Loucy (cell line): ENCODE results near the gene ATRIP.
A peak's percentile ranks its signal among the peaks of the same experiment; 100 is the strongest.

Experiments
- H2AFZ ChIP-seq: fragments of 200-600 bp; sonication (generic); 2 replicates; pipeline ENCODE4 v1.6.0; 2016; ENCODE audit warnings: antibody characterized with exemption, mild to moderate bottlenecking, low read length, moderate library complexity
- H3F3A ChIP-seq: fragments of 200-600 bp; 2 replicates; pipeline ENCODE4 v1.6.0; 2016; ENCODE audit warnings: antibody characterized with exemption, low read depth, mild to moderate bottlenecking
- H3K27me3 ChIP-seq: fragments of 200-600 bp; sonication (generic); 2 replicates; pipeline ENCODE4 v1.6.1; 2014; ENCODE audit warnings: low read length, mild to moderate bottlenecking; ENCODE audit not compliant: insufficient read depth, poor library complexity, severe bottlenecking
- H3K36me3 ChIP-seq: fragments of 200-600 bp; sonication (generic); 2 replicates; pipeline ENCODE4 v1.6.1; 2016; ENCODE audit warnings: low read length; ENCODE audit not compliant: insufficient read depth
- H3K4me1 ChIP-seq: fragments of 200-600 bp; sonication (generic); 2 replicates; pipeline ENCODE4 v1.5.1; 2014; ENCODE audit warnings: low read length, mild to moderate bottlenecking; ENCODE audit not compliant: insufficient read depth, poor library complexity, severe bottlenecking
- H3K4me2 ChIP-seq: fragments of 200-600 bp; sonication (generic); 2 replicates; pipeline ENCODE4 v1.6.0; 2014; ENCODE audit warnings: antibody characterized with exemption, low read length, low read depth, mild to moderate bottlenecking; ENCODE audit not compliant: poor library complexity, severe bottlenecking
- H3K4me3 ChIP-seq: fragments of 200-600 bp; sonication (generic); 2 replicates; pipeline ENCODE4 v1.5.1; 2014; ENCODE audit warnings: low read length, mild to moderate bottlenecking, mixed read lengths; ENCODE audit not compliant: poor library complexity, severe bottlenecking
- H3K79me2 ChIP-seq: fragments of 200-600 bp; sonication (generic); 2 replicates; pipeline ENCODE4 v1.6.1; 2014; ENCODE audit warnings: low read length; ENCODE audit not compliant: insufficient read depth
- H3K9ac ChIP-seq: fragments of 200-600 bp; sonication (generic); 2 replicates; pipeline ENCODE4 v1.6.0; 2014; ENCODE audit warnings: mild to moderate bottlenecking, low read depth, low read length, moderate library complexity; ENCODE audit not compliant: poor library complexity, severe bottlenecking
- H3K9me2 ChIP-seq: fragments of 200-600 bp; sonication (generic); replicated peaks from 2 replicates; pipeline ENCODE4 v1.6.1; 2016; ENCODE audit warnings: low read depth, low read length, mixed read lengths
- H3K9me3 ChIP-seq: fragments of 200-600 bp; sonication (generic); 2 replicates; pipeline ENCODE4 v1.6.1; 2014; ENCODE audit warnings: mild to moderate bottlenecking, antibody characterized with exemption, low read length, low read depth; ENCODE audit not compliant: insufficient read depth
- H4K20me1 ChIP-seq: fragments of 200-600 bp; sonication (generic); 2 replicates; pipeline ENCODE4 v1.6.0; 2014; ENCODE audit warnings: antibody characterized with exemption, low read length, mild to moderate bottlenecking; ENCODE audit not compliant: insufficient read depth, poor library complexity, severe bottlenecking
- EZH2phosphoT487 ChIP-seq: fragments of 200-600 bp; IDR thresholded peaks from 2 replicates; pipeline ENCODE4 v1.6.1; 2018; ENCODE audit warnings: antibody characterized with exemption, mild to moderate bottlenecking, moderate library complexity, borderline replicate concordance
- TF ChIP-seq, protein P1 (sequence below): fragments of 200-600 bp; sonication (generic); conservative IDR thresholded peaks from 2 replicates; pipeline ENCODE4 v1.5.1; 2014; ENCODE audit warnings: mild to moderate bottlenecking, antibody characterized with exemption, low read length

ATRIP gene

GRCh38 chr3:48427630-48427962, 18.9 kb upstream of the ATRIP start:
- no peak for TF ChIP-seq EZH2phosphoT487
- TF ChIP-seq, protein P1, sequence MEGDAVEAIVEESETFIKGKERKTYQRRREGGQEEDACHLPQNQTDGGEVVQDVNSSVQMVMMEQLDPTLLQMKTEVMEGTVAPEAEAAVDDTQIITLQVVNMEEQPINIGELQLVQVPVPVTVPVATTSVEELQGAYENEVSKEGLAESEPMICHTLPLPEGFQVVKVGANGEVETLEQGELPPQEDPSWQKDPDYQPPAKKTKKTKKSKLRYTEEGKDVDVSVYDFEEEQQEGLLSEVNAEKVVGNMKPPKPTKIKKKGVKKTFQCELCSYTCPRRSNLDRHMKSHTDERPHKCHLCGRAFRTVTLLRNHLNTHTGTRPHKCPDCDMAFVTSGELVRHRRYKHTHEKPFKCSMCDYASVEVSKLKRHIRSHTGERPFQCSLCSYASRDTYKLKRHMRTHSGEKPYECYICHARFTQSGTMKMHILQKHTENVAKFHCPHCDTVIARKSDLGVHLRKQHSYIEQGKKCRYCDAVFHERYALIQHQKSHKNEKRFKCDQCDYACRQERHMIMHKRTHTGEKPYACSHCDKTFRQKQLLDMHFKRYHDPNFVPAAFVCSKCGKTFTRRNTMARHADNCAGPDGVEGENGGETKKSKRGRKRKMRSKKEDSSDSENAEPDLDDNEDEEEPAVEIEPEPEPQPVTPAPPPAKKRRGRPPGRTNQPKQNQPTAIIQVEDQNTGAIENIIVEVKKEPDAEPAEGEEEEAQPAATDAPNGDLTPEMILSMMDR: no peak
- Histone ChIP-seq H3K9ac (peak overlapping the region; percentile 82), H3K79me2 (peaks cover 71% of the 10 kb centered on the region), H3K36me3 (peaks cover 4% of the 10 kb centered on the region; the same call in 1 of the 2 replicates), H3K9me3 (no peaks in the 10 kb centered on the region), H2AFZ (no peak overlapping the region), H3K4me3 (peak overlapping the region; percentile 78), H3K9me2 (no peaks in the 10 kb centered on the region), H3K4me2 (peak overlapping the region; percentile 96), H3K4me1 (peaks cover 46% of the 10 kb centered on the region), H3F3A (no peaks in the 10 kb centered on the region), H4K20me1 (peaks cover 28% of the 10 kb centered on the region), H3K27me3 (no peaks in the 10 kb centered on the region)

GRCh38 chr3:48428088-48428571, 18.4 kb upstream of the ATRIP start:
- H3K4me2 ChIP-seq: peak overlapping the region; percentile 96
- TF ChIP-seq, protein P1: no peak
- no peak for TF ChIP-seq EZH2phosphoT487
- H3K36me3 ChIP-seq: no peaks in the 10 kb centered on the region; the same call in 1 of the 2 replicates
- H3K27me3 ChIP-seq: no peaks in the 10 kb centered on the region
- peaks cover 65% of the 10 kb centered on the region for H3K79me2 ChIP-seq
- peaks cover 46% of the 10 kb centered on the region for H3K4me1 ChIP-seq
- peaks cover 22% of the 10 kb centered on the region for H4K20me1 ChIP-seq
- no peaks in the 10 kb centered on the region for H3K9me3 ChIP-seq
- H2AFZ ChIP-seq: no peak overlapping the region
- H3K9ac ChIP-seq: peak overlapping the region; percentile 82
- no peaks in the 10 kb centered on the region for H3K9me2 ChIP-seq
- peak overlapping the region; percentile 78 for H3K4me3 ChIP-seq
- H3F3A ChIP-seq: no peaks in the 10 kb centered on the region

GRCh38 chr3:48428572-48429316, 17.8 kb upstream of the ATRIP start:
- H4K20me1 ChIP-seq: peaks cover 20% of the 10 kb centered on the region
- H2AFZ ChIP-seq: peak overlapping the region; percentile 62
- H3K36me3 ChIP-seq: no peaks in the 10 kb centered on the region
- H3K9me3 ChIP-seq: no peaks in the 10 kb centered on the region
- peak overlapping the region; percentile 96 for H3K4me2 ChIP-seq
- H3K27me3 ChIP-seq: no peaks in the 10 kb centered on the region
- H3K9me2 ChIP-seq: no peaks in the 10 kb centered on the region
- TF ChIP-seq, protein P1: no peak
- TF ChIP-seq EZH2phosphoT487: no peak
- H3K4me3 ChIP-seq: peak overlapping the region; percentile 78
- H3K4me1 ChIP-seq: peaks cover 46% of the 10 kb centered on the region
- no peaks in the 10 kb centered on the region for H3F3A ChIP-seq
- H3K9ac ChIP-seq: peak overlapping the region; percentile 82
- H3K79me2 ChIP-seq: peaks cover 59% of the 10 kb centered on the region
